Activated CD4-positive, alpha-beta T cell treated with anti-CD3 and anti-CD28 coated beads for 36 hours (primary cell): Measurements from ENCODE around the gene TRABD2A. TPM values are rescaled to one million over a fixed set of nuclear protein-coding genes. Genes with fewer than 3 reads are reported as not detected.
"Not testable (repeated sequence)": the region's sequence is repeated elsewhere in the genome, so short reads cannot be mapped to it uniquely, and the experiment has no call there.

Experiments used
- ATAC-seq: fragments of 200-7000 bp; cut with Tn5 transposase; one replicate; pipeline ENCODE4 v1.10.0; 2021; ENCODE audit warnings: mild to moderate bottlenecking, moderate library complexity
- CTCF ChIA-PET: fragments of 350-600 bp; sonication (Branson Sonifier 250); formaldehyde crosslinking; loops from one replicate; lab custom pipeline; 2021; ENCODE audit warnings: antibody characterized with exemption; lab: Charles Lee
- POLR2A ChIA-PET: fragments of 350-600 bp; sonication (Branson Sonifier 250); formaldehyde crosslinking; loops from one replicate; lab custom pipeline; 2021; ENCODE audit warnings: antibody characterized with exemption, inconsistent platforms; lab: Charles Lee
- DNase-seq: peaks from one replicate; pipeline ENCODE4 v3.0.0-alpha.2; 2020
- H3K27ac Mint-ChIP-seq: one replicate; pipeline ENCODE4 v1.8.0; 2021; ENCODE audit warnings: mixed read lengths
- H3K27me3 Mint-ChIP-seq: one replicate; pipeline ENCODE4 v1.8.0; 2021; ENCODE audit warnings: mixed read lengths
- H3K36me3 Mint-ChIP-seq: one replicate; pipeline ENCODE4 v1.8.0; 2021; ENCODE audit warnings: low read depth, mixed read lengths
- H3K4me1 Mint-ChIP-seq: one replicate; pipeline ENCODE4 v1.8.0; 2021; ENCODE audit warnings: mixed read lengths
- H3K4me3 Mint-ChIP-seq: one replicate; pipeline ENCODE4 v1.8.0; 2021; ENCODE audit warnings: mild to moderate bottlenecking, moderate library complexity, mixed read lengths
- H3K9me3 Mint-ChIP-seq: one replicate; pipeline ENCODE4 v1.8.0; 2021; ENCODE audit warnings: low read depth, mixed read lengths
- intact Hi-C, 2 experiments: fragments of 100-400 bp; cut with DNase I in 1 of 2; cut with micrococcal nuclease in 1 of 2; formaldehyde crosslinking; loops; one replicate each; pipeline versions ENCODE4 v1.14.2 to v1.15.1; 2022 to 2024; cut with DNase I, micrococcal nuclease
- total RNA-seq, 2 experiments: library from RNA; stranded (reverse); gene quantifications; one replicate each; pipeline ENCODE4 v1.2.3, GENCODE V29; 2021

Gene TRABD2A
- total RNA-seq, 2 experiments from 2014 or later: 37.2 to 42.2 TPM

DNA sequence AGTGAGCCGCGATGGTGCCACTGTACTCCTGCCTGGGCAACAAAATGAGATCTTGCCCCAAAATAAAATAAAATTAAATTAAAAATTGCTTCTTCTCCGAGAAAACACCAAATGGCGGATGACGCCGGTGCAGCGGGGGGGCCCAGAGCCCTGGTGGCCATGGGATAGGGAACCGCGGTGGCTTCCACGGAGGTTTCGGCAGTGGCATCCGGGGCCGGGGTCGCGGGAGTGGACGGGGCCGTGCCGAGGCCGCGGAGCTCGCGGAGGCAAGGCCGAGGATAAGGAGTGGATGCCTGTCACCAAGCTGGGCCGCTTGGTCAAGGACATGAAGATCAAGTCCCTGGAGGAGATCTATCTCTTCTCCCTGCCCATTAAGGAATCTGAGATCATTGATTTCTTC lies 34.8 kb upstream of the TRABD2A start:
- ATAC-seq, H3K36me3 Mint-ChIP-seq, H3K4me3 Mint-ChIP-seq, intact Hi-C loops, H3K27ac Mint-ChIP-seq, DNase-seq, POLR2A ChIA-PET, H3K9me3 Mint-ChIP-seq, H3K27me3 Mint-ChIP-seq: not testable (repeated sequence)
- CTCF ChIA-PET: interaction anchor here (1.8 kb wide), 1 partner anchor 10 kb away, joined by 5 read pairs; no protein-coding TSS in a partner anchor
- peaks cover 43% of the 10 kb centered on the region for H3K4me1 Mint-ChIP-seq

DNA sequence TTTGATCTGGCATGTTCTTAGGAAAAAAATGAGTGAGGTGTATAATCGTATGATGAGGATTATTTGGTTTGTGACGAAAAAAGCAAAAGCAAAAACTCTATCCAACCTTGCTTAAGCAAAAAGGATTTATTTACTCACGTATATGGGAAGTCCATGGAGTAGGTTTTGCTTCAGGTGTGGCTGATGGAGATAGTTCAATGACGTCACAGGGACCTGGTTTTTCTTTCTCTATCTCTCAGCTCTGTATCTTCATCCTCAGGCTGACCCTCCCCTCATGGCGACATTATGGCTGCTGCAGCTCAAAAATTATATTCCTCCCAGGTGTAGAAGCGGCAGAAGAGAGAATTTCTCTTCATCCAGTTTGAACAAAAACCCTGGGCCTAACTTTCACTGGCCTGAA lies 33.5 kb upstream of the TRABD2A start:
- Mint-ChIP-seq H3K27me3 (no peaks in the 10 kb centered on the region), H3K36me3 (peaks cover 9% of the 10 kb centered on the region), H3K4me1 (peaks cover 38% of the 10 kb centered on the region), H3K27ac (no peak overlapping the region), H3K4me3 (no peak overlapping the region), H3K9me3 (peaks cover 12% of the 10 kb centered on the region)
- ChIA-PET CTCF (interaction anchor here (0.7 to 1.8 kb wide), 4 partner anchors 11 to 183 kb away, joined by 3 to 5 read pairs (median 4); no protein-coding TSS in a partner anchor), POLR2A (no interaction called here)
- ATAC-seq: no peak
- no peak for DNase-seq
- intact Hi-C loops: no loop called here

DNA sequence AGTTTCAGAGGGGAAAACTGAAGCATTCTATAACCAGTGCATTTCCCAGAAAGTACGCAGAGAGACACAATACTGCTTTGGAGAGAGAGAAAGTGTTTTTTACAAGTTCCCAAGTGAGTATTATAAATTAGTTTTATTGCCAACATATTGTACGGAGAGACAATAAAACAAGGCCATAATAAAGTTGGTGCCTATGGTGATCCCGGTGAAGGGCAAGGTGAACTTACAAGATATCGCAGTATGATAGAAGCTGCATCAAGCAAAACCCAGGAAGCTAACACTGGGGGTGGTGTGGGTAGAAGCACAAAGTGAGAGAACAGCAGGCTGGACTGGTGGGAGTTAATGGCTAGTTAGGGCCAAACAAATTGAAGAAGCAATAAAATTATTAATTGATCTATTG lies 32.1 kb upstream of the TRABD2A start:
- no peak for DNase-seq
- H3K4me3 Mint-ChIP-seq: no peak overlapping the region
- ATAC-seq: no peak

DNA sequence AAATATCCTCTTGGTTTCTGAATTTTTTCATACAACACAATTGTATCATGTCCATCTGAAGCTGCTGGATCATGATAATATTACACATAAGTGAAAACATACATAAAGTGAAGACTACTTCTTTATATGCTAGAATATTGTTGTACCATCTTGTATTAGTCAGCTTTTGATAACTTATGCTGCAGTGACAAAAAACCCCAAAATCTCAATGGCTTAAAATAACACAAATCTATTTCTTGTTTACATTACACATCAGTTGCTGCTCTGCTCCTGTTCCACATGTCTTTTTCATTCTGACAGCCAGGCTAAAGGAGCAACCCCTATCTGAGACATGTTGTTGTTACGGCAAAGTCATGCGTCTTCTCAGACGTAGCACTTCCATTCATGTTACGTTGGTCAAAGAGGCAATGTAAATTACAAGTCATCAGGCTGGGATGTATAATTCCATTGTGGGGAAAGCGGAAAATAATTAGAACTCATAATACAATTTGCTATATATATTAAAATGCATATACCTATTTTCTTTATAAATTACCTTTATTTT lies 30.3 kb upstream of the TRABD2A start:
- peaks cover 50% of the 10 kb centered on the region for H3K4me1 Mint-ChIP-seq
- H3K36me3 Mint-ChIP-seq: peaks cover 40% of the 10 kb centered on the region
- DNase-seq: no peak
- ChIA-PET POLR2A (no interaction called here), CTCF (no interaction called here)
- ATAC-seq: no peak
- intact Hi-C loops: no loop called here
- H3K27me3 Mint-ChIP-seq: no peaks in the 10 kb centered on the region
- H3K4me3 Mint-ChIP-seq: no peak overlapping the region
- no peak overlapping the region for H3K27ac Mint-ChIP-seq
- H3K9me3 Mint-ChIP-seq: peaks cover 18% of the 10 kb centered on the region

More for the DNA sequence above, 32.1 kb upstream of the TRABD2A start:
- H3K27ac Mint-ChIP-seq: no peak overlapping the region
- CTCF ChIA-PET: interaction anchor here (1.7 kb wide), 1 partner anchor 13 kb away, joined by 8 read pairs; no protein-coding TSS in a partner anchor
- peaks cover 22% of the 10 kb centered on the region for H3K36me3 Mint-ChIP-seq
- intact Hi-C loops: no loop called here
- H3K27me3 Mint-ChIP-seq: no peaks in the 10 kb centered on the region
- POLR2A ChIA-PET: no interaction called here
- H3K4me1 Mint-ChIP-seq: peaks cover 41% of the 10 kb centered on the region
- peaks cover 18% of the 10 kb centered on the region for H3K9me3 Mint-ChIP-seq

DNA sequence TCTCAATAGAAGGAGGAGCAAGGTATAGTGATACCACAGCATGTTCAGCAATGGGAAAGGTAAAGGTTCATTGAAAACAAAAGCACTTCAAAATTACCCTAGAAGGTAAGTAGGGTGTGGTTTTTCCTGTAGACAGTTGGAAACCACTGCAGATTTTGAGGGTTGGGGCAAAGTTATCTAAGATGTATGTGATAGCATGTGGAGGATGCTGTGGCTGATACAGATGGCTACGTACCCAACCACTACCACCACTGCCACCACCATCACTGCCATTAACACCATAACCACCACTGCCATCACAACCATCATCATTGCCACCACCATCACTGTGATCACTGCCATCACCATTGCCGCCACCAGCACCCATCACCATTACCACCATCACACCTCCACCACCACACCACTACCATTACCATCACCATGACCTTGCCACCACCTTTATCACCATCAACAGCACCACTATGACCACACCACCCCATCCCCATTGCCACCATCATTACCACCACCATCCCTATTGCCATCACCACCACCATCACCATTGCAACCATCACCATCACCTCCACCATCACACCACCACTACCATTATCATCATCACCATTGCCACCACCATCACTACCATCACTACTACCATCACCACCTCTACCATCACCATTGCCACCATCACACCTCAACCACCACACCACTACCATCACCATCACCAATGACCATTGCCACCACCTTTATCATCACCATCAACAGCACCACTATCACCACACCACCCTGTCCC lies 28.2 kb upstream of the TRABD2A start:
- Mint-ChIP-seq H3K4me1 (peaks cover 55% of the 10 kb centered on the region), H3K9me3 (peaks cover 18% of the 10 kb centered on the region)

DNA sequence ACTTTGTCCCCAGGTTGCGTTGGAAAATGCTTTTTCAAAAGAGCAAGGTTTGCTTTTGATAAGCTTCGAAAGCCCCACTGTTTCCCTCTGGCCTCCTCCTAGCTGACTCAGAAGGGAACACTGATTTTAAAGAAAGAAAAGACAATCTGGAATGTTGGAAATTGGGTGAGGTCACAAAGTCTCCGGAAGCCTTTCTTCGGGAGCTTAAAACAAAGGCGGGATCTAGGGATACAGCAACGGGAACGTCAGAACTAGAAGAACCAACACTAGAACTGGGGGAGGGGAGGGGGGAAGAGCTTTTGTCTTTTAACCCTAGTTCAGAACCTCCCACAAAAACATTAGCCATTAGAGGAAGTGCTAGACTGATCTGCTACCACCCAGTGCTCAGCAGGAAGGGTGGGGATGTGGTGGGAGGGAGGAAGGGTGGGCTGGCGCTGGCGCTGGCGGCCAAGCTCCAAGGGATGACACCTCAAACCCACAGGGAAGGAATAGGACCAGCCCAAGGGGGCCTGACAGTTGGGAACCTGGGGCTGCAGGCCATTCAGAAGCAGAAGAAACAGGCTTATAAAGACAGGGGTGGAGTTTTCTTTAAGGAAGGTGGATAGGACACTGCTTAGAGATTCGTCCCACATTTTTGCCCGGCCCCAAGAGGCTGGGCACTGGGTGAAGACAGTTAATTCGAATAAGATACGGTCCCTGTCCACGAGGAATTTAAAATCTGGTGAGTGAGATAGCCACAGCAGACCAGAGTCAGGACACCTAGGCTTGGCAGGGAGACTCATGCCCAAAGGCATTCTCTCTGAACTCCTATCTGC lies 26.2 kb upstream of the TRABD2A start:
- intact Hi-C loops: loop anchor here (1.0 to 5.0 kb wide), 4 partner anchors 9 to 630 kb away; partner anchors contain the start of gene MAT2A (in 1 of the 2)
- Mint-ChIP-seq H3K27me3 (no peaks in the 10 kb centered on the region), H3K4me3 (peak overlapping the region; percentile 96), H3K4me1 (peaks cover 60% of the 10 kb centered on the region), H3K36me3 (peaks cover 45% of the 10 kb centered on the region), H3K9me3 (peaks cover 18% of the 10 kb centered on the region), H3K27ac (peak overlapping the region; percentile 89)
- ATAC-seq (peak; percentile 25), DNase-seq (peak; percentile 57)
- CTCF ChIA-PET: interaction anchor here (0.6 to 3.8 kb wide), 7 partner anchors 11 to 110 kb away, joined by 3 to 23 read pairs (median 6); no protein-coding TSS in a partner anchor
- POLR2A ChIA-PET: interaction anchor here (0.7 to 4.1 kb wide), 11 partner anchors 9 to 68 kb away, joined by 3 to 35 read pairs (median 4); partner anchors contain the start of gene TRABD2A

More for the DNA sequence above, 28.2 kb upstream of the TRABD2A start:
- ATAC-seq (peak; percentile 8), DNase-seq (peak; percentile 44)
- Mint-ChIP-seq H3K4me3 (peak overlapping the region; percentile 96), H3K36me3 (peaks cover 45% of the 10 kb centered on the region), H3K27me3 (no peaks in the 10 kb centered on the region), H3K27ac (peak overlapping the region; percentile 89)
- CTCF ChIA-PET: interaction anchor here (1.2 to 1.3 kb wide), 3 partner anchors 15 to 106 kb away, joined by 3 to 7 read pairs (median 7); no protein-coding TSS in a partner anchor
- intact Hi-C loops: loop anchor here (1.0 to 5.0 kb wide), 2 partner anchors 10 to 628 kb away; partner anchors contain the start of gene MAT2A (in 1 of the 2)
- POLR2A ChIA-PET: interaction anchor here (0.9 to 4.1 kb wide), 2 partner anchors 10 to 20 kb away, joined by 5 to 35 read pairs; no protein-coding TSS in a partner anchor

DNA sequence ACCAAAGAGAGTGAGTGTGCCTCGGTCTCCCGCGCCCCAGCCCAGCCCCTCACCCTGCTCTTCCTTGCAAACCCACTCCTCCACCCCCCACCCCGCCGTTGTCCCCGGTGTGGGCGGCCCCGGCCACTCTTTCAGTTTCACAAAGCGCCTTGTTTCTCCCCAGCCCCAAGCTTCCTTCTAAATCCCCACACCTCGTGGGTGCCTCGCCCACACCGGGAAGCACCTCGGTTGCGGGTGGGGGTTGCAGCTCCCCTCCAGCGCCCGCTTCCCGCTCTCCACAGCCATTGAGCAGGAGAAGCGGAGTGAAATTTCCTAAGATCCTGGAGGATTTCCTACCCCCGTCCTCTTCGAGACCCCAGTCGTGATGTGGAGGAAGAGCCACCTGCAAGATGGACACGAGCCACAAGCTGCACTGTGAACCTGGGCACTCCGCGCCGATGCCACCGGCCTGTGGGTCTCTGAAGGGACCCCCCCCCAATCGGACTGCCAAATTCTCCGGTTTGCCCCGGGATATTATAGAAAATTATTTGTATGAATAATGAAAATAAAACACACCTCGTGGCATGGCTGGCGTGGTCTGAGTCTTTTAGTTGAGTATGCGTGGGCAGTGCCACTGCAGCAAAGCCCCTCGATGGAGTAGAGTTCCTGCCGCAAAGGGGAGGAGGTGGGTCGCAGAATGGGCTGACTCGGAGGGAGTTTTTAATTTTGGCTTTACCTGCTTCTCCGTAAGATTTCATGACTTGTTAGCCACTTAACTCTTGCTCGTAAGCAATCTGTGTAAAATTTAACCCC lies 25.4 kb upstream of the TRABD2A start:
- peak; percentile 5 for ATAC-seq
- Mint-ChIP-seq H3K4me3 (peak overlapping the region; percentile 96), H3K9me3 (peaks cover 17% of the 10 kb centered on the region), H3K27me3 (no peaks in the 10 kb centered on the region), H3K27ac (peak overlapping the region; percentile 89), H3K36me3 (peaks cover 45% of the 10 kb centered on the region), H3K4me1 (peaks cover 57% of the 10 kb centered on the region)
- ChIA-PET CTCF (interaction anchor here (0.7 to 3.8 kb wide), 8 partner anchors 12 to 227 kb away, joined by 3 to 23 read pairs (median 6); no protein-coding TSS in a partner anchor), POLR2A (interaction anchor here (0.7 to 4.1 kb wide), 13 partner anchors 8 to 448 kb away, joined by 3 to 35 read pairs (median 4); partner anchors contain the start of genes RETSAT and TRABD2A)
- DNase-seq: peak; percentile 75
- intact Hi-C loops: loop anchor here (1.0 to 5.0 kb wide), 4 partner anchors 8 to 631 kb away; partner anchors contain the start of gene MAT2A (in 1 of the 2)

DNA sequence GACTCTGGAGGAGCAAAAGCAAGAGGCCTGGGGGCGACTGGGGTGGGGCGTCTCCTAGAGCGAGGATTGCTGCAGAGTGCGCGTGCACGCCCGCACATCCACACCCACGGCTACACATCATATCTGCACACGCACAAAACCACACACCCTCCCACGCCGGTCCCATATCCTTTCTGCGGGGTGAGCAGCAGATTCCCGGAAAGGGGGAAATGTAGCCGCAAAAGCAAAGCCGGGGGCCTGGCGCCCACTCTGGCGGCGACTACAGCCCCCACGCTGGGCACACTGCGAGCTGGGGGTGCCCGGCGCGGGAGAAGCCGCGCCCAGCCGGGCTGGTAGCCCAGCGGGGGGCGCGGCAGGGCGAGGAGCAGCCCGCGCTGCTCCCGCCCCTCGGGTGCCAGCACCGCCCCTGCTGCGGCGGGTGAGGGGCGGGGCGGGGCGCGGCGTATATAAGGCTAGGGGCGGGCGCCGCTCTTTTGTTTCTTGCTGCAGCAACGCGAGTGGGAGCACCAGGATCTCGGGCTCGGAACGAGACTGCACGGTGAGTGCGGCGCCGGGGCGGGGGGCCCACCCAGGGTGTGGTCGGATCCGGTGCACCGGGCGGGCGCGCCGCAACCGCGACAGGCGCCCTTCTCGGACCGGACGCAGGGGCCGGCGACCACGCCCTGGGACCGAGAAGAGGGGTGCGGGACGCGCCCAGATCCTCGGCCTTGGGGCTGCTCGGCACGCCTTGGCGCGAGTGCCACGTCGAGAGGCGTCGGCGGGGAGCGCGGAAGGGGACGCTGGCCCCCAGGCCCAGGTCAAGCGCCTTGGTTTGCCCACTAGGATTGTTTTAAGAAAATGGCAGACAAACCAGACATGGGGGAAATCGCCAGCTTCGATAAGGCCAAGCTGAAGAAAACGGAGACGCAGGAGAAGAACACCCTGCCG lies 24.6 kb upstream of the TRABD2A start, which contains the start of gene TMSB10:
Gene TMSB10, plus strand, starts transcription at position 476 of the 927 bp plus-strand sequence.
- H3K4me1 Mint-ChIP-seq: peaks cover 57% of the 10 kb centered on the region
- H3K9me3 Mint-ChIP-seq: peaks cover 16% of the 10 kb centered on the region
- peak; percentile 69 for ATAC-seq
- H3K36me3 Mint-ChIP-seq: peaks cover 45% of the 10 kb centered on the region
- peak within 1 kb of the TSS; percentile 89 for H3K27ac Mint-ChIP-seq
- CTCF ChIA-PET: interaction anchor here (0.7 to 3.8 kb wide), 7 partner anchors 11 to 226 kb away, joined by 3 to 23 read pairs (median 6); no protein-coding TSS in a partner anchor
- H3K27me3 Mint-ChIP-seq: no peaks in the 10 kb centered on the region
- POLR2A ChIA-PET: interaction anchor here (0.7 to 4.1 kb wide), 10 partner anchors 14 to 449 kb away, joined by 3 to 35 read pairs (median 5); partner anchors contain the start of genes RETSAT and TRABD2A
- DNase-seq: peak; percentile 93
- intact Hi-C loops: loop anchor here (1.0 to 5.0 kb wide), 10 partner anchors 7 to 632 kb away; partner anchors contain the start of genes KCMF1 (in 1 of the 2), MAT2A (in 1 of the 2) and SUCLG1 (in 1 of the 2)
- peak within 1 kb of the TSS; percentile 96 for H3K4me3 Mint-ChIP-seq

DNA sequence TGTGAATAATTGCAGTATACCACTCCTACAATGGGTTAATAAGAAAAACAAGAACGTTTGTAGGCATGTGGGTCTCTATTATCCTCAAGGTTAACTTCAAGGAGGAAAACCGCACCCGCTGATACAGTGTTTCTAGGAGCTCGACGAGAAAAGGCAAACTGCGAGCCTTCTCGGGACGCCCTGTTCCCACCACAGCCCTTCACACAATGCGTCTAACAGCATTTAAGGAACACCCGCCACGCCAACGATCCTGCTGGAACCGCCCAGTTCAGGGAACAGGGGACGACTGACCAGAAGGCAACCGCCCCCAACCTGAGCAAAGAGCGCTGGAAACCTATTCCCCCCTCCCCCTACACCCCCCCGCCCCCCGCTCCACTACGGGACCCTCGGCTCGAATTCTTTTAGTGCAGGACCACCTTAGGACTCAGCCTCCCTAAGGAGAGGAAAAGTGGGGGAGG lies 23.9 kb upstream of the TRABD2A start:
- H3K9me3 Mint-ChIP-seq: peaks cover 11% of the 10 kb centered on the region
- POLR2A ChIA-PET: interaction anchor here (0.8 to 4.1 kb wide), 6 partner anchors 15 to 67 kb away, joined by 3 to 35 read pairs (median 4); no protein-coding TSS in a partner anchor
- H3K27me3 Mint-ChIP-seq: no peaks in the 10 kb centered on the region
- intact Hi-C loops: loop anchor here (1.0 to 5.0 kb wide), 7 partner anchors 16 to 633 kb away; partner anchors contain the start of genes KCMF1 (in 1 of the 2), MAT2A (in 1 of the 2) and SUCLG1 (in 1 of the 2)
- peak overlapping the region; percentile 96 for H3K4me3 Mint-ChIP-seq
- DNase-seq (peak; percentile 69), ATAC-seq (peak; percentile 7)
- H3K4me1 Mint-ChIP-seq: peaks cover 57% of the 10 kb centered on the region
- CTCF ChIA-PET: interaction anchor here (3.1 to 3.8 kb wide), 2 partner anchors 17 to 21 kb away, joined by 16 to 23 read pairs; no protein-coding TSS in a partner anchor
- peak overlapping the region; percentile 89 for H3K27ac Mint-ChIP-seq
- H3K36me3 Mint-ChIP-seq: peaks cover 40% of the 10 kb centered on the region
